ENCODE measurements around the gene CCT3.
A peak's percentile ranks its signal among the peaks of the same experiment; 100 is the strongest.

The CCT3 gene

DNA sequence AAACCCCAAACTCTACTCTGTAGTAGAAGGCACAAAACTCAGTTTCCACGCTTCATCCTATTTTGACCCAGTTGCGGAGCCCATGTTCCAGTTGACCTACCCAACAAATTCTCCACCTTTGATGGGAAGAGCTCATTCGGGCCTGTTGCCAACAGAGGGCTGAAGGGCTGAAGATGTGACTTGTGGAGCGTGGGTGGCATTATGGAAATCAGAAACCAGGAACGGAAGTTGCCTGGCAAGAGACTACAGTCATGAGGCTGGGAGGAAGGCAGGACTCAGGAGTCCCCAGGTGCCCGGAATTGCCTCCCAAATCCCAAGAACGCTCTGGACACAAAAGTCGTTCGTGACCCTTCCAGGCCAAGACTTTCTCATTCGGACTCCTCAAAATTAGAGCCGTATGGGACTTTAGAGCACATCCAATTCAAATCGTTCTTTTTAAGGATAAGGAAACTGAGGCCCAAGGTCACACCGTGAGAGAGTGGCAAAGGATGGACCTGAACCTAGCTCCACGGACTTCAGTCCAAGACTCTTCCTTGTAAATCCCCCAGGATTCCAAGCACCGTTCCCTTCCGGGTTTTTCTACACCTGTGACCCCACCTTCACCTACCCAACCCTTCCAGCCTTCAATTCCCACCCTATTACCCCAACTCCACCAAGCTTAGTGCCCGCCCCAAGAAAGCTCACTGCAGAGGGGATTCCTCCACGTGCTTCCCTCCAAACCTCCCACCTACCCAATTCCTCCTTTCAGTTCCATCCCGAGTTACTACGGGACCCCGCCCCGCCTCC lies 56.2 kb downstream of the CCT3 start:
- no peak for DNase-seq (ENCODE audit: low read depth in 2 of 2)

DNA sequence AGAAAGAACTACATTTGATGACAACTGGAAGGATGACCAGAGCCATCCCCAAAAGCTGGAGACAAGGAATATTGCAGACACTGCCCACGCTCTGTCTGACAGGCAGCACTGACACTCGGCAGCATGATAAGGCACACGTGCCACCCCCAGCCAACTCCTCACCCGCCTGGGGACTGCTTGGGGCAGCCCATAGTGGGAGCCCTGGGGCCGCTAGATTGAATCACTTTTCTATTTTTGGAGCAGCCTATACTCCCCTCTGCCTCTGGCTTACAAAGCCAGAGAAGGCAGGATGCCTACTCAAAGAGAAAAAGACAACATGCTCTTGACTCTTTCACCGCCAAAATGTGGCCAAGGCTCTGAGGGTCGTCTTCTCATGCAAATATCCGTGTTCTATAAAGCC lies 56.8 kb downstream of the CCT3 start:
- DNase-seq (ENCODE audit: low read depth in 2 of 2): peak in 1 of 2 donors; percentile 34

DNA sequence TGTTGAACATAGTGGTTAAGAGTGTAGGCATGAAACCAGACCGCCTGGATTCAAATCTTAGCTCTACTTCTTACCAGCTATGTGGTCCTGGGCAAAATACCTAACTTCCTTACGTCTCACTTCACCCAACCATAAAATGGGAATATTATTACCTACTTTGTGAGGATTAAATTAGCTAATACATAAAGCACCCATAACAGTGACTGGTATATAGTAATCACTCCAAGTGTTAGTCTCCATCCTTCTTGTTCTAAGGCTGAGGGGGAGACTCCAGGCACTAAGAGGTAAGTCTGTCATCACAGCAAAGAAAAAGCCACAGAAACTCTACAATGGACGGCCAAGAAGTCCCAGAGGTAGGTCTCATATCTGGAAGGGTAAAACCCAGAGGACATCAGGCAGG lies 58.3 kb downstream of the CCT3 start:
- DNase-seq (ENCODE audit: low read depth in 2 of 2): no peak

DNA sequence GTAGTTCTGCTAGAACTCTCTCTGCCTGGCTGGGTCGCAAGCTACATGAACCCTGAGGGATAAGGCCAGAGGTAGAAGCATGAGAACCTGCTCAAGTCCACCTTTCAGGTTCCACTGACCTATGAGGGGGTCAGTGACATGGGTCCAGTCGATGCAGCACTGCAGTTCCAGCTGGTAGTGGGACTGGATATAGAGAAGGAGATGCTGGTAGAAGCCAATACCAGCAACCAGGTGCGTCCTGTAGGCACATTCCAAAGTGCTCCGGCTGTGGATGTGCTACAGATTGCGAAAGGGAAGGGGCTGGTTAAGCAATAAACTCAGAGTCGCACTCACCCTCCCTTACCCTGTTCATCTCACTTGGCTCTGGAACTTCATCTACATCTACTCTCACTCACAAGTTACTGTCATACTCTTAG lies 61.1 kb downstream of the CCT3 start:
- no peak for DNase-seq (ENCODE audit: low read depth in 2 of 2)

DNA sequence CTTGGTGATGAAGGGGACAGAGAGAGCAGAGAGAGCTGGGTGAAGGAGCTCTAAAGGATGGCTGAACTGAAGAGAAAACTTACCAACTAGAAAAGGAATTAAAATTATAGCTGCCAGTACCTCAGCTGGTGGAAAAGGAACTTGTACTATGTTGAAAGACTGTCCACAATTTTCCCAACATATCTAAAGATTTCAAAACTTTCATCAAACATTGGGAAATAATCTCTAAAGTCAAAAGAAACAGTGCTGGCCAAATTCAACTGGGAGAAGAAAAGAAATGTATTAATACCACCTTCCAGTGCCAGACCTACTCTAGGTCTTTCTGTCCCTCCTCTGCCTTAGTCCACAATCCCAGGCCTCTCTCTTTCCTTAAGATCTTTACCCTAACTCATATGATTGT lies 61.6 kb downstream of the CCT3 start:
- no peak for DNase-seq (ENCODE audit: low read depth in 2 of 2)

DNA sequence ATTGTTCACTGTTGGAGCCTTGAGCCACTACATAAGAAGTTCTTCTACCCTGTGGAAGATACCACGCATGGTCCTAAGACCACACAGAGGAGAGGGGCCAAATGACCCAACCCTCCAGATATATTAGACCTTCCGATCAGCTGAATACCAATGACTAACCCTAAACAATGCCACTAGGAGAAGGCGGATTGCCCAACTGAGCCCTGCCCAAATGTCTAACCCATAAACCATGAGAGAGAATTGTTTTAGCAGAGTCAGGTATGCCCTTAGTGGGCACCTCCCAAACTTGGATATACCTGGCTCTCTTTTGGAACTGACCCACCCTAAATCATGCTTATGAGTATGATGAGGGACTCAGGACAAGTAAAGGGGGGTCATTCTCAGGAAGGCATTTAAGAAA lies 67.8 kb downstream of the CCT3 start:
- no peak for DNase-seq (ENCODE audit: low read depth in 2 of 2)

DNA sequence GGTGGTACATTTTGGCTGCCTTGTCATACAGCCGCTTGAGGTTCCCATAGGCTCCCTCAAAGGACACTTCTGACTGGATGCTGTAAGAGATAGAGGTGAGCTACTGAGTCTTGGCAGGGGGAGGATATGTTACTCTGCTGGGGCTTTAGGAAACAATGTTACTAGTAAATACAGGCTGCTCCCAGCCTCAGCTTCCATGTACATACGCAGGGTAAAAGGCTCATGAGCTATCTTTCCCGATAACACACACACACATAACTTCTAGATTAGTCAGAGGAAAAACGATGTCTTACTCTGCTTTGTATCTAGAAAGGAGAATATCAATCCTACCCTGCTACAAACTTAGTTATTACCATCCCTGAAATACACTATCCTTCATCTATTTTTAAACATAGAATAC lies 69.8 kb downstream of the CCT3 start:
- no peak for DNase-seq (ENCODE audit: low read depth in 2 of 2)

DNA sequence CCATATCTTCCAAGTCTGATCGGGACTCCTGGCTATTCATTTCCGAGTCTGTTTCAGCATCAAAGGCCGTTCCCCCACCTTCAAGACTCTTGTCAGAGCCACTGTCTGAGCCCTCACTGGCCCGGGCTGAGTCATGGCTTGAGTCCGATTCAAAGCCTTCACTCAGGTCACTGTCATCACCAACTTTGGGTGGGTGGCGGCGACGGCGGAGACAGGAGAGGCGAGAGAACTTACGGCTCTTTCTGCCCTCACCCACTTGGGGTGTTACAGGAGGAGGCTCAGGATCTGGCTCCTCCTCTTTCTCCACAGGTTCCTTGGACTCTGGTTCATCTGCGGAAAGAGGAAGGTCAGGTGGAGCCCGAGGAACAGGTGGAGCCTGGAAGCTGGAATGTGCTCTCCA lies 72.0 kb downstream of the CCT3 start:
- no peak for DNase-seq (ENCODE audit: low read depth in 2 of 2)

DNA sequence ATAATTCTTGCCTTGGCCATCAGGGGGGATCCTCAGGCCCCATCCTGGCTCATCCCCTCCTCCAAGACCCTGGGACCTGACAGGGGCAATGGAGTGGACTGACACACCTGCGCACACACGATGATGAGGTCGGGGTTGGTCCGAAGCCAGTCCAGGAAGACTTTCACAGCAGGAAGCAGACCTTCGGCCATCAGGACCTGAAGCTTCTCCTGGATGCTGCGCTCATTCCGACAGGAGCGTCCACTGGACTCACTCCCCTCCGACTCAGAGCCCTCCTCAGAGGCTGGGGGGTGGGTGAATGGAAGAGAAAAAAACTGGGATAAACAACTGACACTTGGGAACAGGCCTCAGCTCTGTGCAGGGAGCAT lies 74.8 kb downstream of the CCT3 start:
- no peak for DNase-seq (ENCODE audit: low read depth in 2 of 2)

DNA sequence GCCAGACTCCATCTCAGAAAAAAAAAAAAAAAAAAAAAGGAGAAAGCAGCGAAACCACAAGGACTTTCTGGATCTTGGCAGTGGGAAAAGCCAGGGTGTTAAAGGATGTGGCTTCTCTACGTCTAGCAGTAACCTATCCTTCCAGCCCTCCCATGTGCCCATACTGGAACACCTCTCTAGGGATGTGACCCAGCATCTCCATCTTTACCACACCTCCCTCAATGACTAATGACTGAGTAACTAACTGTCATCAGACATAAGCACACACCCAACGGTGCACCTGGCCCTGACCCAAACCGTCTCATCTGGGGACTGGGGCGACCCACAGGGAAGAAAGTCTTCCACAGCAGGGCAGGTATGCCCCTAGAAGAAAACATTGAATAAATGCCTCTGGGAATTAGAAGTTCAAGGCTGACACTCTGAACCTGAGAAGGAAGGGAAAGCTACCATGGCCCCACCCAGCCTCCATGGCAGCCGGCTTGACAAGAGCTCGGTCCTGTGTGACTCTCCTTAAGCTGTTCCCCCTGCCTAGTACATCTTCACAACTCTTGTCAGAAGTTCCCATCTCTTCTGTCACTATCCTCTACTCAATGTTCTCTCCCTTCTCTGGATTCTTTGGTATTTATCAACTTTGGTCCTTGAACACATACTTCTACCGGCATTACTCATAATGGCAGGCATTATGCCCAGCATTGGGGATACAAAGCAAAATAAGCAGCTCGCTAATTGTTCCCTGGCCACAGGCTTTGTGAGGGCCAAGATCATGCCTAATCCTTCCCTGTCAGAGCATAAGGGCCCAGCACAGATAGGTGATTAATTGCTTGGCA lies 75.4 kb downstream of the CCT3 start:
- no peak for DNase-seq (ENCODE audit: low read depth in 2 of 2)

DNA sequence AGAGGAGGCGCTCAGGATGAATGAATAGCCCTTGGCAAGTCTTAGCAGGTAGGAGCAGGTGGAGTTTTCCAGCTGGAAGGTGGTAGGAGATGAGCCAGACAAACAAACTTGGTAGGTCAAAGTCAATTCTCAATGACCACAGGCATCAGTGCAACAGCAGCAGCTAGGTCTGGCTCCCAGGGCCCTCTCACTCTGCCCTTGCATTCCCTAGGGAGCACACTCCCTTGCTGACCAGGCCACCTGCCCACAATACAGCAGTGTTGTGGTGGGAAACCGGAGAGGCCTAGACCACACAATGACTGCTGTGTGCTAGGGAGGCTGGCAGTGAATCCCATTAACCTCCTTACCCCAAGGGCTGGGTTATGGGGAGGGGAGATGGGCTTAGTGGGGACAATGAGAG lies 77.2 kb downstream of the CCT3 start:
- no peak for DNase-seq (ENCODE audit: low read depth in 2 of 2)

DNA sequence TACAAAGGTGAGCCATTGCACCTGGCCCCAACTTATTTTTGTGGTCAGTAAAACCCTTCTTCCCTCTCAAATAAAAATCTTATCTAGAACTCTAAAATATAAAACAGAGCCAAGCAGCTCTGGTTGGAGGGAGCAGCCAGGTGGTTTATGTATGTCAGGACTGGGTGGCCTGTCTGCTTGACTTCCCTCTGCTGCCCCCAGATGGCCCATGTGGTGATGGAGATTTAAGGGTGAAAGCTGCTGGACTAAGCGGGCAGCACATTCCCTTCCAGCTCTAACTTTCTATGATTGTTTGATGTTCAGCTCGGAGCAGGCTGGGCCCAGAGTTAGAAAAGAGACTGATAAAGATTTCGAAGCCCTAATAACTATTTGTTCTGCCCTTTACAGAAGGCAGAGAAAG lies 78.3 kb downstream of the CCT3 start:
- no peak for DNase-seq (ENCODE audit: low read depth in 2 of 2)
